HG03108 (cell line): ENCODE data around the gene MPEG1.

Experiments
- ATAC-seq: cut with Tn5 transposase; IDR thresholded peaks from one replicate; pipeline ENCODE4 v1.9.1; 2021; ENCODE audit warnings: moderate library complexity; ENCODE audit not compliant: unreplicated experiment

The MPEG1 gene

DNA sequence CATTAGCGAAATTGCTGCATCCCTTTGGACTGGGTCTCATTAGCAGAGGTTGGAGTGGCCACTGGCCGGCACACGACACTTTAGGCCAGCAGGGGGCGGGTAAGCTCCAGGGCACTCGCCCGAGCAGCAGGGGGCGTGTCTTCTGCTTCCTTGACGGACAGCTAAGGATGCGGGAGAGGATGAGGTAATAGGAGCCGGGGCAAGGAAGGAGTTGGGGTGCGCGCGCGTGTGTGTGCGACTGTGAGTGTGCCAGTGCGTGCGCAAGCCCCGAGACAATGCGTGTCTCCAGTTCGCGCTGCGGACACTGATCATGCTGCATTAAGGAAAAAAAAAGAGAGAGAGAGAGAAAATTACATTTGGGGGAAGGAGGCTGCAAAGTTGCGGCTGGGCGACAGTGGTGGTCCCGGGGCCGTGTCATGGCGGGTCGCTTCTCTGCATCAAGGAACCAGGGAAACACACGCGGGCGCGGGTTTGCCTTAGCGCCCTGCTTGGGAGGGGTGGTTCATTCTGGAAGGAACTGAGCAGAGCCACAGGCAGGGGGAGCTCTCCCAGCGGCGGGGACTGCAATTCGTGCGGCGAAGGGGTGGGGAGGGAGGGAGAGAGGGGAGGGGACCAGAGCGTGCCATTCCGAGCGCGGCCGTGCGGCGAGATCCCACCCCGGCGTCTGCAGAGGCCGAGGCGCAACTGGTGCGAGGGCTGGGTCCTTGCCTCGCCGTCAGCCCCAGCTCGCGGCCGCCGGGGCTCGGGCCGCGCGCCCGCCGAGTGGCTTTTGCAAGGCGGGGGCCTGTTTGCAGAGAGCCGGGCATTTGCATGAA is 41.0 kb downstream of the MPEG1 start, which contains the start of gene DTX4:
TSS of gene DTX4 (plus strand) at position 625 of the 815 bp plus-strand sequence. CDS start 464 bp downstream, outside the sequence.
- peak; percentile 64 for ATAC-seq

DNA sequence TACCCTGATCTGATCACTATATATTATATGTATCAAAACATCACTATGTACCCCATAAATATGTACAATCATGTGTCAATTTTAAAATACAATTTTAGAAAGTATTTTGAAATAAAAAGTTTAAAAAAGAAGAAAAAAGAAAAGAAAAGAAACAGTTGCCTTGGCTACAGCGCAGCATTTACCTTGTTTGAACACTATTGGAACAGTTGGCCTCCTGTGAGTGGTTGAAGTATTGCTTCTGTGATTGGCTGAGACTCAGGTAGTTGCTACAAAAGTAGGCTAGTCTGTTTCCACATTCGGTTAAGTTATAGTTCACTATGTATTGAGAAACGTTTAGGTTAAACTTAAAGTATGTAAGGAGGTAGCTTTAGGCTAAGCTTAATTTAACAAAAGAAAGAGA is 48.7 kb downstream of the MPEG1 start:
- no peak for ATAC-seq
